Hepatic stellate cell (primary cell): Measurements from ENCODE around the gene DRD2.

Source experiments
- DNase-seq: peaks from one replicate; pipeline ENCODE4 v3.0.0; 2011; ENCODE audit warnings: low spot score

Gene DRD2

DNA sequence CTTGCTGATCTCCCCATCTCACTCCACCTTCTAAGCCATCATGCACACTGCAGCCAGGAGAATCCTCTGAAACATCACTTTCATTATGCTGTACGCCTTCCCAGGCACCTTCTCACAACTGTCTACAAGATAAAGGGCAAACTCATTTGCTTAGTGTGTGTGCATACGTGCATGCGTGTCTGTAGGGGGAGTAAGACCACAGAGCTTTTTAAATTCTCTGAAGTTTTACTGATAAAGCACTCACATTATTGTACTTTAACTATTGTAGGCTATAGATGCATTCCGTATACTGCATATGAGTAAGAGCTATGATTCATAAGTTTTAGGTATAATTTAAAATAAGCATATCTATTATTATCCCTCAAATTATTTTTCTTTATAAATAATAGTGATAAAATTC is 102.9 kb downstream of the DRD2 start:
- no peak for DNase-seq

DNA sequence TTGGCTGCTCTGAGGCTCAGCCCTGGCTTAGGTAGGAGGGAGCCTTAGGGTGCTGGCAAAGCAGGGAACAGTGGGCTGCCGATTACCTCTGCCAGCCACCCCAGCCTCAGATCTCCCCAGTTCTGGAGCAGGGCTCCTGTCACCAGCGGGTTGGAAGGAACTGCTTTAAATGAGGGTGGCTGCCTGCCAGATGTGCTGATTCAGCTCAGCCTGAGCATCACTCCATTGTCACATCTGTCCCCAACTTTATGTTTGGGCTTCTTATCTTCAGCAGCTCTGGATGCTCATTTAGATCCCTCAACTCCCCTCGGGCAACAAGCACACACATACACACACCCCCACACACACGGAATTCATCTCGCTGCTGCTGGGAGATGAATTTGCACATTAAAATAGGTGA is 104.6 kb downstream of the DRD2 start:
- no peak for DNase-seq

DNA sequence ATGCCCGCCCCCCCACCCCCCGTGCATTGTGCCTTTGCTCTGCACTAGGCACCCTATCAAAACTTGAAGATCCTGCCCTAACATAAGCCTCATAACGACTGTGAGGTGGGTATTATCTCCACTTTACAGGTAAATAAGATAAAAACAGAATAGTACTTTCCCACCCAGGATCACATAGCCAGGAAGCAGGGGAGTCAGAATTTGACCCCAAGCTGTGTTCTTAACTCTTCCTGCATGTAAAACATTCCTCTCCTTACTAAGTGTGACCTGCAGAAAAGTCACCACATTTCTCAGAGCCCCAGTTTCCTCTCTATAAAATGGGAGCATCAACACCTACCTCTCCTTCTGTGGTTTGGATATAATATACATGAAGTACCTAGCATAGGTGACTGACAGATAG is 105.8 kb downstream of the DRD2 start:
- no peak for DNase-seq

DNA sequence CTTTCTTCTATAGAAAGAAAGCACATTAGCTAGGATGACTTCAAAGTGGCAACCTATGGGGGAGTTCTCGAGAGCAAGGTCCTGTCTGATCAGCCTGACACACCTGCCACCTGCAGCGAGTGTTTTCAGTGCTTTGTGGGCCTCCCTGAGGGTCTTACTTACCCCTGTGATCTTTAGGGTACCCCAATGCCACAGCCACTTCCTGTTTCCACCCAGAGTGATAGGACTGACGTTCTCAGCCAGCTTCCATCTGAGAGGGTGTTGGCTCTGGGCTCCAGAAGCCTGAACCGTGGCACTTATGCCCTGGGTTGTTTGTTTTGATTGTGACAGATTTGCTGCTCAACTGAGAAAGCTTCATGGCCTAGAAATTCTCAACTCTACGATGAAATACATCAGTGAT is 109.3 kb downstream of the DRD2 start:
- DNase-seq = no peak

DNA sequence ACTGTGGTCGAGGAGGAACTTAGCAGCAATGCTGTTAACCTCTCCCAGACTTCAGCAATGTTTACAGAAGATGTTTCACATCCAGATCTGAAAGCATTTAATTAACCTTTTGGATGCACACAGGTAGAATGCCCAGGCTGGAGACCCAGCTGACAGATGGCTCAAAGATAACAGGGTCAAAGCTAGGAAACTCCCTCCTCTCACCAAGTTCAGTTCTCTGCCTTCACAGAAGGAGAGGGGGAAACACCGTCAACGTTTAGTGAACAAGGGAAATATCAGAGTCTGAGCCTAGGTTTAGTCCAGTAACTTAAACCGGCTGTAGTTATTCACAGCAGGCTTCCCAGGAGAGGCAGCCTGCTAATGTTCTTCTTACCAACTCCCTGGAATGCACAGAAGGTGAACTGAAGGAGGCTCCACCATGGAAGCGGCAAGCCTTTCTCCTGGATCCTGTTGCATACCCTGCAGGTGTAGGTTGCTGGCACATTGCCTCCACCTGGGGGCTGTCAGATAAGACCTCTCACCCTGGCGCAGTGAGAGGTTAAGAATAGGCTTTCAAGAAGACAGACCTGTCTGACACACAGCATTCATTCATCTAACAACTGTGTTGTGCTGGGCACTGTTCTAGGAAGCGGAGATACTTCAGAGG is 111.1 kb downstream of the DRD2 start:
- DNase-seq = no peak

DNA sequence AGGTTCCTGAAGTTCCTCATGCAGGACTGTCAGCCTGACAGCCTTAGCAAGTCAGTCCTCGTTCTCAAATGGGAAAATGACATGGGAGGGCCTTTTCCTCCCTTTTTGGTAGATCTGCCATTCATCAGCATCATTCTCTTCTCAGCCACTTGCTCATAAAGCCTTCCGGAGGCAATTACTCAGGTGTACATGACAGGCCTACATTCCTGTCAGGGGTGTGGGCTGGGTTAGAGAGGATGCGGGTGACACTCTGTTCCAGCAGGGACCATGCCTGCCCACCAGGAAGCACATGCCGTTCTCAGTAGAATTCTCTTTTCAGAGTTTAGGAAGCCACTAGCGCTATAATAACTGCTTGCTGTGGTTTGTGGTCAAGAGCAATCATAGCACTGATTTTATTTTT is 111.8 kb downstream of the DRD2 start:
- no peak for DNase-seq
